HG03432 (cell line): ENCODE measurements around the gene BCAS4.
"Not testable (repeated sequence)": the region's sequence is repeated elsewhere in the genome, so short reads cannot be mapped to it uniquely, and the experiment has no call there.

Experiments used
- ATAC-seq: cut with Tn5 transposase; IDR thresholded peaks from one replicate; pipeline ENCODE4 v1.9.1; 2021; ENCODE audit warnings: mild to moderate bottlenecking, moderate library complexity; ENCODE audit not compliant: unreplicated experiment

BCAS4 gene

DNA sequence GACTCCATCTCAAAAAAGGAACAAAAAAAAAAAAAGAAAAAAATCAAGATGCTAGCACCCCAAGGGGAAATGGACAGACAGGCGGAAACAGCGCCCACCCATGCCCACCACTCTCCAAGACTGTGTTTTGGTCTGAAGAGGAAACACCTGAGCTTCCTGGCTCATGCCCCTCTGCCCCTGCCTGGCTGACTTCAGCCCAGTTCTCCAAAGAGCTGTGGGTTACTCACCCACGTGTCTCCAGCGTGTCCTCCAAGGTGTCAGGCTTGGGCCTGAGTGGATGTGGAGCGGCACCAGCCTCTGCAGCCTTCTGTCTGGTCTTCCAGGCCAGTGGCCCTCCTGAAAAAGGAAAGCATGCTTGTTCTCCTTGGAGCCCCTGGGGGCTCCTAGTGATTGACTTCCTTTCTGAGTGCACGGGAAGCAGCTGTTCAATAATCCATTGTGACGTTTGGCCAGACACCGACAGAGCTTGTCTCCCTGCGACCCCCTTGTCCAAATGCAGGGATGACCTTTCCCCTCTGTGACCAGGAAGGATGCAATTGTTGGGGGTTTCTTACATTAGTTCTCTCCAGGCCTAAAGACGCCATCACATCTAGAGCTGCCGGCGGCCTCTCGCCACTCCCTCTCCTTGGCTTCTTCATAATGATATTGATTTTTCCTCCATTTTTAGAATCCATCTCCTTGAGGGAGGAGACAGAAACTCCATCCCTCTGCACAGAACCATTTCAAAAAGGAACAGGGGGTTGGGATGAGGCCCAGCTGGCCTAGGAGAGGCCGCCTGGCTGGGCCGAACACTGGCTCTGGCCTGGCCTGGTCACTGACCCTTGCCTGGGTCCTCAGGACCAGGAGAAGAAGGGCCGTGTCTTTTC is 77.9 kb downstream of the BCAS4 start:
- no peak for ATAC-seq

DNA sequence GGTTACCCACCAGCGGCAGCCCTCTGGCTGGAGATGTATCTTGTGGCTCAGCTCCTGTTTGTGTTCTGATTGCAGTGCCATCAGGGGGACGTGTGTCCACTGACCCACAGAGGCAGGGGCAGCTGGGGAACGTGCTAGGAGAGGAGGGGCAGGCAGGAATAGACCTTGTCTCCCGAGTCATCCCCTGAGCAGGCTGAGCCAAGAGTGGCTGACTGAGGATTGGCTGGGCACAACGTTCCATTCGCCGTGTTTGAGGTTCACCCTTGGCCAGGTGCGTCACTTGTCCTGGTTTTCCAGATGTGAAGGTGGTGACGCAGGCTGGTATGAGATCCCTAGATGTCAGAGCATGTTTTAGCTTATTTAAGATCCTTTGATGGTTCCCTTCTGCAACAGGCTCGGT is 78.7 kb downstream of the BCAS4 start:
- ATAC-seq = no peak

DNA sequence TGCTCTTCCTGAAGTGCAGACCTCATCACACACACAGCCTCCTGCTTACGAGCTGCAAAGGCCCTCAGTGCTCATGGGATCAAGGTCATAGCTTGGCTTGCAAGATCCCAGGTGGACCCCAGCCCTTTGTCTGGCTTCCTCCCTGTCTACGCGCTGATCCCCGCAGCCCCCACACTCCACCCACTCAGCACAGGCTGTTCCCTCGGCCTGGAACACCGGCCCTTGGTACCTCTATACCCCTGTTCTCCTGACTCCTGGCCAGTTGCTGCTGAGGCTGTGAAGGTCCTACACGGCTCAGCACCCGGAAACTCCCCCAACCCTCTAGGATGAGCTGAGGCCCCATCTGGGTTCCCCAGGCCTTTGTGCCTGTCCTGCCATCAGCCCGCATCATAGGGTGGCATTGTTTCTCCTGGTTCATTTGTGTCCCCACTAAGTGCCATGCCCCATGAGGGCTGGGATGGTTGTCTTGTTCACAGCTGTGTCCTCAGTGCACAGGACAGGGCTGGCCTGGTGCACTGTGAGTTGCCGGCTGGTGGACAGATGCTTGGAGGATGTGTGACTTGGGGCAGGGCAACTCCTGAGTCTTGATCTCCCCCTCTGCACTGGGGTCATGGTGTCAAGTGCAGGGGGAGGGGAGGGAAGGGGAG is 79.4 kb downstream of the BCAS4 start:
- no peak for ATAC-seq

DNA sequence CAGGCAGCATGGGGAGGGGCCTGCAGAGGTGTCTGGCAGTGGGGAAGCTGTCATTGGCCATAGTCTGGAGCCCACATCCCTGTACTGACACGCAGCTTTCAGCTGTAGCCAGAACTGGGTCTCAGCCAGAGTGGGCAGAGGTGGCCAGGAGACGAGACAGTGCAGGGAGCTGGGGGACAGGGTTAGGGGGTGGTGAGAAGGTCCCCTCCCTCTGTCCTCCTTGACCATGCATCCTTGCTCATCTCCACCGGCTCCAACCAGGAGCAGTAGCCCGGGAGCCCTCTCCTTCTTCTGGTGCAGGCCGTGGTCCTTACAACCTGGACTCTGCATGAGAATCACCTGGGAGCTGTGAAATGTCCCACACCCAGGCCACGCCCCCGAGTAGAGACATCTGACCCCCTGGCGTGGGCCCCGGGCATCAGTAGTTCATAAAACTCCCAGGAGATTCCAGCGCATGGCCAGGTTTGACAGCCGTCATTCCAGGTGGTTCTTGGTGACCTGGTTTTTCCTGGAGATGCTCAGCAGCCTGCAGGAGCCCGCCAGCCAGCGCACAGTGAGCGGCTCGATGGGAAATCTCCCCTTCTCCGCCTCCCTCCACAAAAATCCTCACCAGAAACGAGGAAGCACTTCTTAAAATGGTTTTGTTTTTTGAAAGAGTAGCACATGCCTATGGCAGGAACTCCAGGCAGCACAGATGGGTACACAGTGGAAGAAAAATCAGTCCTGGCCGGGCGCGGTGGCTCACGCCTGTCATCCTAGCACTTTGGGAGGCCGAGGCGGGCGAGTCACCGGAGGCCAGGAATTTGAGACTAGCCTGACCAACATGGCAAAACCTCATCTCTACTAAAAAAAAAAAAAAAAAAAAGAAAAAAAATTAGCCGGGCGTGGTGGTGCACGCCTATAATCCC is 80.2 kb downstream of the BCAS4 start:
- ATAC-seq = no peak

DNA sequence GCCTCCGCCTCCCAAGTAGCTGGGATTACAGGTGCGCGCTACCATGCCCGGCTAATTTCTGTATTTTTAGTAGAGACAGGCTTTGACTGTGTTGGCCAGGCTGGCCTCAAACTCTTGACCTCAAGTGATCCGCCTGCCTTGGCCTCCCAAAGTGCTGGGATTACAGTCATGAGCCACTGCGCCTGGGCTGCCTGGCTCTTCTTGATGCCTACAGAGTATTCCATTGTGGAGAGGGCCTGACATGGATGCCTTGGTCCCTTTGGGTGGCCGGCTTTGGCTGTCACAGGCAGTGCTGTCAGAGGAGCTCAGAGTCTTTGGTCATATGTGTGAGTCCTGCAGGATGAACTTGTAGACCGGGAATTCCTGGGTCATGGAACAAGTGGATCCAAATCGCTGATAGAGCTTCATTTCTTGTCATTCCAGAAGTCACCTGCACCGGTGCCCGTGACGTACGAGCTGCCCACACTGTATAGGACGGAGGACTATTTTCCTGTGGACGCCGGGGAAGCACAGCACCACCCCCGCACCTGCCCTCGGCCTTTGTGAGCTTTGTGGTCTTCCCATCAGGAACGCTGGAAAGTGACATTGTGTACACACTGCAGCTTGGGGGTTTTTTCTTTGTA is 81.3 kb downstream of the BCAS4 start:
- ATAC-seq = no peak

DNA sequence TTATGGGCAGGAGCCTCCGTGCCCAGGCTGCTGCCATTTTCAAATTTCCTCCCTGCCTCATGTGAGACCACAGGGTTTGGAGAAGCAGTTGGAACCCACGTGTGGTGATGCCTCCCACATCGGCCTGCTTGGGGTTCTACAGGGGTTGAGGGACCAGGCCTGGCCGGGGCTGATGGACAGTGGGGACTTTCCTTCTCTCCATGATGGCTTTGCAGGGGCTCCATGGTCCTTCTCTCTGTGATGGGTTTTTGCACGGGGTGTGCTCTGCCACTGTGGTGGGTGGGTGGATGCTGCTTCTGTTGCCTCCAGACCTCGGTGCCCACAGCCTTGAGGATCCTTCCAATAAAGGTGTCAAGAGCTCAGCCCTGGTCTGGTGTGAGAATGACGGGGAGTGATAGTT is 82.0 kb downstream of the BCAS4 start:
- no peak for ATAC-seq

DNA sequence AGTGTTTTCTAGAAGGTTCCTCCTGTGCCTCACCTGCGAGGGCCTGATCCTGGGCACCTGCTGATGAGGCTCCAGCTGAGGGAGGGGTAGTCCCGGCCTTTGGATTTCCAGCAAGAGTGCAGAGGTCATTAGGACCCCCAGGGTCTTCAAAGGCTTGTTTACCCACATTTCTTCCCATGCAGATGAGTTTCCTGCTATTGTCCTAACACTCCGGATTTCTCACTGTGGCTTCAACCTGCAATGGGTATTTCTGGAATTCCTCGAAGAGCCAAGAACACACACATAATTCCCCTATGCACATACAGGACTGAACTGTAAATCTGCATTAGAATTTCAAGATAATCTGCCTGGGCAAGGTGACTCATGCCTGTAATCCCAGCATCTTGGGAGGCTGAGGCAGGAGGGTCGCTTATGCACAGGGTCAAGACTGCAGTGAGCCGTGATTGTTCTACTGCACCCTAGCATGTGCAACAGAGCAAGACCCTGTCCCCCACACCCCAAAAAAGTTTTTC is 82.4 kb downstream of the BCAS4 start:
- ATAC-seq = no peak

DNA sequence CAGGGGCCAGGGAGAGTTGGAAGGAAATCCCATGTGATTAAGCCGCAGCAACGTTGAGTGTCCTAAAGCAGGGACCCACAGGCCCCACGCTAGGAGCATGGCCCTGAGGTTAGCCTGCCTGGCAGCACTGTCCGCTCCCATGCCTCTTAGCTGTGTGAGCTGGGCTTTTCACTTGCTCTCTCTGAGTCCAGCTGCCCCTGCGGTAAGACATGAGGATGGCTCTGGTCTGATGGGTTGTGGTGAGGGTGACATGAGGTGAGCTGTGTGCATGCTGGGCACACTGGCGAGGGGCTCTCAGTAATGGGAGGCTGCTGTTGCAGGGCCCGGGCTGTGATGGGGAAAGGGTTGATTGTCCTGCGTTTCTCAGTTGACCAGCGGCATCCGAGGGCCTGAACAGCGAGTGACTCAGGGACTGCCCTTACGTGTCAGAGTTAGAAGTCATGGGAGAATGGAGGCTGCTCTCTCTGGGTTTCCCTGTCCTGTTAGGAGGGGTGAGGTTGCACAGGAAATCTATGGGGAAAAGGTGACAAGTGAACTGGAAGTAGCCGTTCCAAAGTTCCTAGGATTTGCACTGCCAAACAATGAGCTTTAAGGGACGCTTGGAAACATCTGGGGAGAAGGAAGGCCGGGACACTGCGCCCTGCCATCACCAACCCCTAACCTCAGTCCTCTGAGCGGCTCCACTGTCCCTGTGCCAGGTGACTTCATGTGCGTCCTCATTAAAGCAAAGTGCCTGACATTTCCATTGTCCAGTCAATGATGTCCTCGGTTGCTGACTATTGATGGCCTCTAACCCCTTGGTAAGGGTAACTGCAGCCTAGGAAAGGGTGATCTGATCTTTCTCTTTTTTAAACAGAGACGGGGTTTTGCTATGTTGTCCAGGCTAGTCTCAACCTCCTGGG is 85.0 kb downstream of the BCAS4 start:
- no peak for ATAC-seq

DNA sequence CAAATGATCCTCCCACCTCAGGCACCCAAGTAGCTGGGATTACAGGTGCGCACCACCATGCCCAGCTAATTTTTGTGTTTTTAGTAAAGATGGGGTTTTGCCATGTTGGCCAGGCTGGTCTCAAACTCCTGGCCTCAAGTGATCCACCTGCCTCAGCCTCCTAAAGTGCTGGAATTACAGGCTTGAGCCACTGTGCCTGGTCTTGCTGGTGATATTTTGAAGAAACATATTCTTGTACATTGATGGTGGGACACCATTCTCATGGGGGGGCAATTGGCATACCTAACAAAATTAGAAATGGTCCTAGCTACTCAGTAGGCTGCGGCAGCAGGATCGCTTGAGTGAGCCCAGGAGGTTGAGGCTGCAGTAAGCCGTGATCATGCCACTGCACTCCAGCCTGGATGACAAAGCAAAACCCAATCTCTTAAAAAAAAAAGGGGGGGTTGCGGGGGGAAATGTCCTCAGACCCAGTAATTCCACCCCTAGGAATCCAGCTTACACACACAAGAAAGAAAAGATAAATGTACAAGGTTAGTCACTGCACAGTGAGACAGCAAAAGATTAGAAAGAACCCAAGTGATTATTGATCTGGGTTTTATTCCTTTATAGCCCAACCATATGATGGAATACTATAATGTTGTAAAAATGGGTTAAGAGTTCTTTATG is 87.0 kb downstream of the BCAS4 start:
- not testable (repeated sequence) for ATAC-seq

DNA sequence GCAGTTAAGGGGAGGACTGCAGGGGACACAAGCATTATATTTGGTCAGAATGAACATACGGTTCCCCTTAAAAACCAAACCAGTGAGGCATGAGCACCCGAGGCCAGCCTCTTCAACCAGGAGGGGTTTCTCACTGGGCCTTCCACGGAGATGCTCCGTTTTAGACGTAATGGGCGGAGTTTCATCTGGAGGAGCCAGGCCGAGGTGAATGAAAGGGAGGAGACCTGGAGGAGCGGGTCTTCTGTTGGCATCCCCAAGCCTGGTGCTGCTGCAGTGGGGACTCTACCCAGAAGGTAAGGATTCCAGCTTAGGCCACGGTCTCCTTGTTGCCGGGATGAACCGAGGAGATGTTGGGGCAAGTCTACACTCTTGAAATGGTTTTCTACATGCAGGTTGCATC is 89.0 kb downstream of the BCAS4 start:
- no peak for ATAC-seq

DNA sequence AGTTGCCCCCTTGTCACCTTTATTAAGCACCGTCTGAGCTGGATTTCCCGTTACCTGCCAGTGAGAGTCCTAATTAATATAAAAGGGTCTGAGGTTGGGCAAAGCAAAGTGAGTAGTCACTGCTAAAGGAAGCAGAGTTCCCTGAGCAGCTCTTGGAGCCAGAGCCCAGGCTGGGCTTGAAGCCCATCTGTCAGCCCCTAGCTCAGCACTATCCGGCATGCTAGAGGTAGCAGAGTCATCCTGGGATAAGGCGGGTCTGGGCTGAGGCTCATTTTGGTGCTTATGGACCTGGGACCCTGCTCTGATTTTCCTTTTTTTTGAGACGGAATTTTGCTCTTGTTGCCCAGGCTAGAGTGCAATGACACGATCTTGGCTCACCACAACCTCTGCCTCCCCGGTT is 90.2 kb downstream of the BCAS4 start:
- no peak for ATAC-seq

DNA sequence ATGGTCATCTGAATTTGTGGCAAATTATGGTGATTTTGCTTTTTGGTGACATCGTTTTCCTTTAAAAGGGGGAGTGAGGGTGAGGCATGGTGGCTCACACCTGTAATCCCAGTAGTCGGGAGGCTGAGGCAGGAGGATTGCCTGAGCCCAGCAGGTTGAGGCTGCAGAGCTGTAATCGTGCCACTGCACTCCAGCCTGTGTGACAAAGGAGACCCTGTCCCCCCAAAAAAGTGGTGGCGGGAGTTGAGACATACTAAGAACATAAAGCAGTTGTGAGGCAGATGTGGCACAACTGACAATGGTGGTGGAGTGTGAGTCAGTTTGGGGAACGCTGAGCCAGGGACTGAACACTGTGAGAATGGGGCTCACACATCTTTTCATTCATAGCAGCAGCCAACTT is 90.9 kb downstream of the BCAS4 start:
- ATAC-seq = no peak

DNA sequence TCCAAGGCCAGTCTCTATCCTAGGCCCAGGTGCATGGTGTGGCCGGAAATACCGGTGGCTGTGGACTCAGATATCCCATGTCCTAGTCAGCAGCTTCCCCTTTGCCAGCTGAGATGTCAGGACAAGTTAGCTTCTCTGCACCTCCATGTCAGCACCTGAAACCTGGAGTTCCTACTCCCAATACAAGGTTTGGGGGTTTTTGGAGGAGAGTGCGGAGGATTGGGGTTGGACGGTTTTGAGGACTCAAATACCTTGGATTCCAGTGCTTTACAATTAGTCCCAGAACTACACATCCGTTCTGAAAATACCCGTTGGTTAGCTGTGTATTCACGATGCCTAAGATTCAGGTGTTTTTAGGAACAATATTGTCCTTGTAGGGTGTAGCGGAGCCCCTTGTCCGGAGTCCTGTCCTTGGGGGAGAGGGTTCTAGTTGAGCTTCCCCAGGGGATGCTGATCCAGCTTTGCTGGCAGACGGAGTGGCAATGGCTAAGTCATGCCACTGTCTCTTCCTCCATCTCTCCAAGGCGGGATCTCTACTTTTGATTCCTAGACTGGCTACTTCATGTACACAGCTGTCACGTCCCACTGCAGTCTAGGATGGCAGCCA is 91.4 kb downstream of the BCAS4 start:
- no peak for ATAC-seq

DNA sequence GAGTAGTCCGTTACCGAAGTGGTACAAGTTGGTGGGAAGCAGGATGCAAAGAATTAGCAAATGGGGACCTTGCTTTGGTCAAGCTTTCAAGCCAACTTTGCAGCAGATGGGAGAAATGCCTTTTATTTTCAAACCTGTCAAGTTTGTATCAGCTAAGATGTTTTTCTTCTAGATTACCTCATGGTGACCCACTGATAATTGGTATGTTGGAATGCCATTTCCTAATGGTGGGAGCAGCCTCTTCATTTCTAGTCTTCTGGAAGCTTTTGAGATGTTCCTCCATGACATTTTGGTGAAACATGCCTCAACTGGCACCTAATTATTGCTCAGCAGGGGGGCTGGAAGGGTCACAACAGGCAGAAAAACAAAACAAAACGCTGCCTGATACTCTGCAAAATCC is 92.7 kb downstream of the BCAS4 start:
- no peak for ATAC-seq

DNA sequence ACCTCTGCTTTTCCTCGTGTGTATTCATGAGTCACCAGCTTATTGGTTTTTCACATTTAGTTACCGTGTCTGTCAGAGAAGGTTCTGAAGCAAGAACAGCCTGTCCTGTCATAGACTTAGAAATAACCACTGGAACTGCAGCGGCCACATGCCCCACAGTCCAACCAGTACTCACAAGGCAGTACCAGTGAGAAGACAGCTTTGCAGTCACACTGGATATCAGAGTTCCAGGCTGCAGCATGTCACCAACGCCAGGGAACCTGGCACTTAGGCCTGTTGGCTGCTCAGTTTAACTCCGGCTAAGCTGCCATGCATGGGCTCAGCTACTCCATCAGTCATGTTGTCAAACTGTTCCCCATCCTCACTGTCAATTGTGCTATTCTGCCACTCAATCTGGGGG is 96.3 kb downstream of the BCAS4 start:
- no peak for ATAC-seq

DNA sequence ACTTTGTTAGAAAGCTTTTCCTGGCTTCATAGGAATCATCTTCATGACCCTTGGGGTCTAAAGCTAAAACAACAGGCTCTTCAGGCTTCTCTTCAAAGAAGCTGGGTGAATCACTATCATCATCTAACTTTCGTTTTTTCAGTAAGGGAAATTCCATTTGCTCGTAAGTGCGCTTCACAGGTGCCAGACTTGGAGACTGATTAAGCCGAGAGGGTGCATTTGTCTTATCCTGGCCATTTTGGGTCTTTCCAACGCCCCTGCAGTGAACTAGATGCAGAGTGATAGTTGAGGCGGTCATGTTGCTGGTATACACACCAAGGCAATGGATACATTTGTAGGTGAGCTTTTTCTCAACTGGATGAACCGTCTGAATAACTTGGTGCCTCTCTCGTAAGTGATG is 97.5 kb downstream of the BCAS4 start:
- no peak for ATAC-seq

DNA sequence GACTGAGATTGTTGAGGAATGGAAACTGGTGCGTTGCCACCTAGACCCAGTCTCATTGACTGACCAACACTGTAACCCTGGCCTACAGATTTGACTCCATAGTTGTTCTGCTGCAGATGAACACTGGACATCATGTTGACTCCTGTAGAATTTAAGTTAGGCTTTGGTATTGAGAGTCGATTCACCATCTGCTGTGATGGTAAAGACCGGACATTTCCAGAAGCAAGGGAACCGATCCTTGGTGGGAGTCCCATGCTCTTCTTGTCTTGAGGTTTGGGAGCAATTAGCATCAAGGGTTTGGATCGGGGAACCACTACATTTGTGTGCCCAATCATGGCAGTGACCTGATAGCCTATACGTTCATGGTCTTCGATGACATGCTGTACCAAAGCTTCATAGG is 98.8 kb downstream of the BCAS4 start:
- ATAC-seq = no peak

DNA sequence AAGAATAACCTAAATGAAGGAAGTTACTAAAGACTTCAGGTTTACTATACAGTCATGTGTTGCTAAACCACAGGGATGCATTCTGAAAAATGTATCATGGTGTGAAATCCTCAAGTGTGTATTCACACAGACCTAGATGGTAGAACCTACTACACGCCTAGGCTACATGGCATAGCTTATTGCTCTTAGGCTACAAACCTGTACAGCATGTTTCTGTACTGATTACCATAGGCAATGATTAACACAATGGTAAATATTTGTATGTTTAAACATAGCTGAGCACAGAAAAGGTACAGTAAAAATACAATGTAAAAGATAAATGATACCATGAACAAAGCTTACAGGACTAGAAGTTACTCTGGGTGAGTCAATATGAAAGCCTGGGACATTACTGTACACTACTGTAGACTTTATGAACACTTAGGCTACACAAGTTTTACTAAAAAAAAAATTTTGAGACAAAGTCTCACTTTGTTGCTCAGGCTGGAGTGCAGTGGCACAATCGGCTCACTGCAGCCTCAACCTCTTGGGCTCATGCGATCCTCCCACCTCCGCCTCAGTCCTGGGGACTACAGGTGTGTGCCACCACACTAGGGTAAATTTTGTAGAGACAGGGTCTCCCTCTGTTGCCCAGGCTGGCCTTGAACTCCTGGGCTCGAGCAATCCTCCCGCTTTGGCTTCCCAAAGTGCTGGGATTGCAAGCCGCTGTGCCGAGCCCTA is 100.4 kb downstream of the BCAS4 start:
- no peak for ATAC-seq
